ENCODE results near the gene VAMP2.
"Not testable (repeated sequence)": the region's sequence is repeated elsewhere in the genome, so short reads cannot be mapped to it uniquely, and the experiment has no call there.

The VAMP2 gene

GRCh38 chr17:8175795-8176196 lies 13.0 kb upstream of the VAMP2 start:
- no peak for DNase-seq

GRCh38 chr17:8173871-8174322 lies 11.1 kb upstream of the VAMP2 start:
- DNase-seq, result no peak

GRCh38 chr17:8173056-8173870 lies 10.5 kb upstream of the VAMP2 start:
- DNase-seq, result peak; percentile 75

GRCh38 chr17:8170186-8170585 lies 7.4 kb upstream of the VAMP2 start:
- DNase-seq, result not testable (repeated sequence)

- no peak for DNase-seq
These were observed 4.8 kb upstream of the VAMP2 start for GRCh38 chr17:8167526-8167925.

GRCh38 chr17:8166731-8167130 lies 4.0 kb upstream of the VAMP2 start:
- no peak for DNase-seq

- DNase-seq, result no peak
These were observed 2.0 kb upstream of the VAMP2 start for GRCh38 chr17:8164815-8165131.

- peak; percentile 74 for DNase-seq
These were observed 1.4 kb upstream of the VAMP2 start for GRCh38 chr17:8163978-8164814.

- DNase-seq, result peak; percentile 33
These were observed 539 bp upstream of the VAMP2 start for GRCh38 chr17:8162997-8163977.

GRCh38 chr17:8161289-8162232 lies 1.2 kb downstream of the VAMP2 start:
- no peak for DNase-seq

GRCh38 chr17:8160741-8161221 lies 2.0 kb downstream of the VAMP2 start:
- DNase-seq, result no peak

GRCh38 chr17:8160224-8160577 lies 2.5 kb downstream of the VAMP2 start:
- no peak for DNase-seq

GRCh38 chr17:8159459-8160223 lies 3.1 kb downstream of the VAMP2 start:
- DNase-seq, result no peak

GRCh38 chr17:8159032-8159400 lies 3.7 kb downstream of the VAMP2 start:
- DNase-seq, result no peak

GRCh38 chr17:8158267-8159031 lies 4.3 kb downstream of the VAMP2 start:
- DNase-seq, result peak; percentile 90

GRCh38 chr17:8156246-8156992 lies 6.3 kb downstream of the VAMP2 start:
- DNase-seq, result peak; percentile 100

- no peak for DNase-seq
These were observed 6.8 kb downstream of the VAMP2 start for GRCh38 chr17:8155996-8156245.

GRCh38 chr17:8155231-8155995 lies 7.3 kb downstream of the VAMP2 start:
- DNase-seq, result no peak

GRCh38 chr17:8154608-8155155 lies 8.1 kb downstream of the VAMP2 start:
- no peak for DNase-seq

Measured in activated gamma-delta T cell treated with Interleukin-2 at 50 U/mL for 16 hours (primary cell).